NCI-H2107 (cell line): ENCODE measurements around the gene SHANK2.
"Not testable (repeated sequence)": the region's sequence is repeated elsewhere in the genome, so short reads cannot be mapped to it uniquely, and the experiment has no call there.

Experiments used
- DNase-seq: peaks from one replicate; lab custom pipeline; 2025; lab: John Stamatoyannopoulos, UW

Gene SHANK2

GRCh38 chr11:71245601-71246391 lies 6.6 kb downstream of the SHANK2 start:
- DNase-seq = no peak

GRCh38 chr11:71244116-71244810 lies 8.1 kb downstream of the SHANK2 start:
- no peak for DNase-seq

- no peak for DNase-seq
Measured at GRCh38 chr11:71242391-71242790, 10.0 kb downstream of the SHANK2 start.

- DNase-seq = no peak
Measured at GRCh38 chr11:71241721-71242259, 10.6 kb downstream of the SHANK2 start.

- no peak for DNase-seq
Measured at GRCh38 chr11:71240865-71241691, 11.3 kb downstream of the SHANK2 start.

- DNase-seq = no peak
Measured at GRCh38 chr11:71240061-71240690, 12.2 kb downstream of the SHANK2 start.

- no peak for DNase-seq
Measured at GRCh38 chr11:71239581-71239980, 12.8 kb downstream of the SHANK2 start.

- DNase-seq = no peak
Measured at GRCh38 chr11:71238941-71239340, 13.4 kb downstream of the SHANK2 start.

- DNase-seq = no peak
Measured at GRCh38 chr11:71238285-71238875, 14.0 kb downstream of the SHANK2 start.

GRCh38 chr11:71237853-71238252 lies 14.5 kb downstream of the SHANK2 start:
- DNase-seq = no peak

- DNase-seq = no peak
Measured at GRCh38 chr11:71236836-71237475, 15.4 kb downstream of the SHANK2 start.

GRCh38 chr11:71235719-71236118 lies 16.7 kb downstream of the SHANK2 start:
- DNase-seq = no peak

GRCh38 chr11:71233896-71234852 lies 18.2 kb downstream of the SHANK2 start:
- not testable (repeated sequence) for DNase-seq

GRCh38 chr11:71232364-71232763 lies 20.0 kb downstream of the SHANK2 start:
- no peak for DNase-seq

- no peak for DNase-seq
Measured at GRCh38 chr11:71228961-71229360, 23.4 kb downstream of the SHANK2 start.

- no peak for DNase-seq
Measured at GRCh38 chr11:71227058-71227659, 25.2 kb downstream of the SHANK2 start.

GRCh38 chr11:71223671-71224660 lies 28.4 kb downstream of the SHANK2 start:
- DNase-seq = no peak

- no peak for DNase-seq
Measured at GRCh38 chr11:71223081-71223405, 29.3 kb downstream of the SHANK2 start.
